Measurements from ENCODE around the gene HMCN1. TPM values are rescaled to one million over a fixed set of nuclear protein-coding genes. Genes with fewer than 3 reads are reported as not detected.
"Not testable (repeated sequence)": the region's sequence is repeated elsewhere in the genome, so short reads cannot be mapped to it uniquely, and the experiment has no call there.

Gene HMCN1
- total RNA-seq, 2 experiments from 2014 or later = under 0.01 TPM; not detected in 1

DNA sequence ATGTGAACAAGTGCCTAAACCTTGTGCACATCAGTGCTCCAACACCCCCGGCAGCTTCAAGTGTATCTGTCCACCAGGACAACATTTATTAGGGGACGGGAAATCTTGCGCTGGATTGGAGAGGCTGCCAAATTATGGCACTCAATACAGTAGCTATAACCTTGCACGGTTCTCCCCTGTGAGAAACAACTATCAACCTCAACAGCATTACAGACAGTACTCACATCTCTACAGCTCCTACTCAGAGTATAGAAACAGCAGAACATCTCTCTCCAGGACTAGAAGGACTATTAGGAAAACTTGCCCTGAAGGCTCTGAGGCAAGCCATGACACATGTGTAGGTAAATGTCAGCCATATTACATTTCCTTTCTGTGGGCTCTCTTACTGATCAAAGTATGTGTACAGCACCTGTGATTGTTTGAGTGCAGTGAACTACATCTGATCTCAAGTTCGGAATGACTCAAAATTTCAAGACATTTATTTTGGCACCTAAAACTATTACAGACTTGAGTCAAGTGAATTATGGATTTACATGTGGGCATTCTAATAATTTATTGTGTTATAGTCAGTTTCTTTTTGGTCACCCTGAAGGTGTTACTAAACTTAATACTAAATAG, 444.3 kb downstream of the HMCN1 start:
- POLR2A ChIA-PET = no interaction called here
- CTCF ChIA-PET = no interaction called here

DNA sequence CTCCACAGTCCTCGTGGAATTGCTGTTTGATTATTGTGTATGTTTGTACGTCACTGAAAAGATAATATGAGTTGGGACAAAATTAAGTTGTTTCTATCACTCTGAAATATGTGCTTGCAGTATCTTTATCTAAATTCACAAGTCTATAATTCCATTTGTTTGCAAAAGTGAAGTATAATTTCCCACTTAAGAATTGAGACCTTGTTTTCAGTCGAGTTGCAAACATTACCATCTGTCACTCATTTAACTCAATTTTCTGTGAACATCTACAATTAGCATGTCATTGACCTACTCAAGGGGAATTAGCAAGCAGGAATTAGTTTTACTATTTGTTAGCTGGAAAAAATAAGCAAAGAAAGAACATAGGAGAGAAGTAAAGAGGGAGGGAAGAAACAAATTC, 445.0 kb downstream of the HMCN1 start:
- POLR2A ChIA-PET = no interaction called here
- CTCF ChIA-PET = no interaction called here

- ChIA-PET CTCF (no interaction called here), POLR2A (no interaction called here)
Observed at GRCh38 chr1:186183219-186183618, 449.0 kb downstream of the HMCN1 start.

DNA sequence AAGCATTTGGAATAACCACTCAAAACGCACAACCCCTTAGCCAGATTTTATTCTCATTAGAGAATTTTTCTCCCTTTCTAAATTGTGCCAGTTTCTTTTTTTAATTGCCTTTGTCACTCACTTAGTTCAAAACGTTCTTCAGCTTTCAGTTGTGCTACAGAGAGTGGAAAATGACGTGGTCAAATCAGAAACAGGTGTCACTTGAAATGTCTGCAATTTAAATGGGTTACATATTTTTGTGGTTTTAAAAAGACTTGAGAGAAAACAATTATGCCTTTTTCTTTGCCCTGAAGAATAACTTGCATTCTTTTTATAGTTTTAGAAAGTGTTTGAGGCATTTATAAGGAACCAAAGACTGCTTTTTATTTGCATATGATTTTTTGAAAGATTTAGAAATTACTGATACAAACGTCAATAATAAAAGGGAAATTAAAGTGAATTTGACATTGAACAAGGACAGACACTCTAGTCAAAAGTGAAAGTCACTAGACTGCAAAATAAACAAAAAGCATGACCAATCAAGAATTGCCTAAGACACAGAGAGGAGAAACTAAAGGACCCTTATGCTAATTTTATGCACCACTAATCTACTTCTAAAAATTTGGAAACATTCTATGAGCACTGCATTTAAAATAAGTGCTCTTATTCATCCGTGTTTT, 449.9 kb downstream of the HMCN1 start:
- ChIA-PET CTCF (no interaction called here), POLR2A (no interaction called here)

DNA sequence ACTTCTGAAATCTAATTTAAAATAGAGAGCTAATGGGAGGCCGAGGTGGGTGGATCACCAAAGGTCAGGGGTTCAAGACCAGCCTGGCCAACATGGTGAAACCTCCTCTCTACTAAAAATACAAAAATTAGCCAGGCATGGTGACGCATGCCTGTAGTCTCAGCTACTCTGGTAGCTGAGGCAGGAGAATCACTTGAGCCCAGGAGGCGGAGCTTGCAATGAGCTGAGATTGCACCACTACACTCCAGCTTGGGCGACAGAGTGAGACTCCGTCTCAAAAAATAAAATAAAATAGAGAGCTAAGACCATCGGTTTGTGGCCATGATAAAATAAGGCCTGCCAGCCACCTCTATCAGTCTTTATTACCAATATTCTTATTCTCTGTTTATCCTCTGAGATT, 452.1 kb downstream of the HMCN1 start:
- CTCF ChIA-PET, POLR2A ChIA-PET: not testable (repeated sequence)

DNA sequence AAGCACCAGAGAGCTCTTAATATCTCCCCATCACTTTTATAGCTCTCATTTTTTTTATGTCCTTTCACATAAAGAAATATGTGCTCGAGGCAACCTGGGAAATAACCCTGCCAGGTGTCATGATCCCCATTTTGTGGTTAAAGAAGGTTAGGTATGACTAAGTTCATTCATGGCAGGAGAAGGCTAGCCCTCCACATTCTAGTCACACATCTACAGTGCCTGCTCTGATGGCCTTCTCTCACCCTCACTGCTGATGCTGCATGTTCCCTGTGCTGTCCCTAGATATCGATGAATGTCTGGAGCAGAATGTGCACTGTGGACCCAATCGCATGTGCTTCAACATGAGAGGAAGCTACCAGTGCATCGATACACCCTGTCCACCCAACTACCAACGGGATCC, 453.4 kb downstream of the HMCN1 start:
- ChIA-PET CTCF (no interaction called here), POLR2A (no interaction called here)

DNA sequence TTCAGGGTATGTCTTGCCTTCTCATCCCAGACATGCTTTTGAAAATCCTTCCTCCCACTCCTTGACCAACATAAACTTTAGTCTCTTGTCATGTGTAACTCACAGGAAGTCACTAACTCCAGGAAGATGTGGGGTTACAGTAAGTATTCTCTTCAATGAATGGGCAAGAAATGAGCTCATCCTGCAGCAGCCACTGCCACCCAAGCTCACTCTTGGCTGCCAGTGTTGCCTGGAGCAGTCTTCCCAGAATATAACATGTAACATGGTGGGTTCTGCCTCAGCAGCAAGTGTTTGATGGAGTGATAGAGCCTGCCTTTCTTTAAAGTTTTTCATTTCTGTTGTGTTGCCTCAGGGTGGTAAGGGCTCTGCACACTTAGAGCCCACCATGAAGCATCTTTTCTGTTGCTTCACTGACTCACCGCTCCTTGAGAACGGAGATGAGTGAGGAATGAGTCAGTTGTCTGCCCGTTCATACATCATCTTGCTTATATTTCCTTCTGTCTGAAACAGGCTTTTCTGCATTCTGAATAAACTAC, 453.9 kb downstream of the HMCN1 start:
- CTCF ChIA-PET = no interaction called here
- POLR2A ChIA-PET = no interaction called here

- ChIA-PET CTCF (no interaction called here), POLR2A (no interaction called here)
Observed at GRCh38 chr1:186188736-186189135, 454.5 kb downstream of the HMCN1 start.

DNA sequence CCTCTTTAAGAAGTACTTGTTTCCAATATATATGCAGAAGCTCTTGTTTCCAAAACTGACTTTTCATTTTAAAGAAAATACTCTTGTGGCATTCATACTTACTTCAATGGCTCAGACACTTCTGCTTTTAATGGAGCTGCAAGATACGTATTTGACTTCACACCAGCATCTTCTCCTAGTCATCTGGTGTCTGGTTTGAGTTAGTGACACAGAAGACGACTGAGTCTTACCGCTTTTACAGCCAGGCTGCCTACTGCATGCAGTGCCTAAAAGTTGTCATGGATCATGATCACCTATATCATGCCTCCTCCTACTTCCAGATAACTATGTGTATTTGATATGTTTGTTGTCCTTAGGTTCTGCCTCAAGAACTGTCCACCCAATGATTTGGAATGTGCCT, 455.0 kb downstream of the HMCN1 start:
- CTCF ChIA-PET = no interaction called here
- POLR2A ChIA-PET = no interaction called here

GRCh38 chr1:186191511-186191910, 457.3 kb downstream of the HMCN1 start:
- ChIA-PET POLR2A (no interaction called here), CTCF (no interaction called here)

DNA sequence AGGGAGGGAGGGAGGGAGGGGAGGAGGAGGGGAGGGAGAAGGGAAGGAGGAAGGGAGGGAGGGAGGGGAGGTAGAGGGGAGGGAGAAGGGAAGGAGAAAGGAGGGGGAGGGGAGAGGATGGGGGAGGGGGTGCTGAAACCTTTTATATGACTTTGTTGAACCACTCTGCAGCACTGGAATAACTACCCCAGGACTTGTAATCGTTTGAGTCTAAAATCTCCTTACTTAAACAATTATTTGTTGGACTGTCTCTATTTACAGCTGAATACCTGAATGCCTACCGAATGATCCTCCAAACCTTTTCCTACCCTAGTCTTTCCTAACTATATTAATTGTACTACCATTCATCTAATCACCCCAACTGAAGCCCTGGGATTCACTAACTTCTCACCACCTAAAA, 459.0 kb downstream of the HMCN1 start:
- CTCF ChIA-PET = no interaction called here
- POLR2A ChIA-PET = no interaction called here

GRCh38 chr1:186194107-186194756, 460.0 kb downstream of the HMCN1 start:
- POLR2A ChIA-PET = no interaction called here
- CTCF ChIA-PET = no interaction called here

- CTCF ChIA-PET = no interaction called here
- POLR2A ChIA-PET = no interaction called here
Observed at GRCh38 chr1:186195377-186195931, 461.3 kb downstream of the HMCN1 start.

DNA sequence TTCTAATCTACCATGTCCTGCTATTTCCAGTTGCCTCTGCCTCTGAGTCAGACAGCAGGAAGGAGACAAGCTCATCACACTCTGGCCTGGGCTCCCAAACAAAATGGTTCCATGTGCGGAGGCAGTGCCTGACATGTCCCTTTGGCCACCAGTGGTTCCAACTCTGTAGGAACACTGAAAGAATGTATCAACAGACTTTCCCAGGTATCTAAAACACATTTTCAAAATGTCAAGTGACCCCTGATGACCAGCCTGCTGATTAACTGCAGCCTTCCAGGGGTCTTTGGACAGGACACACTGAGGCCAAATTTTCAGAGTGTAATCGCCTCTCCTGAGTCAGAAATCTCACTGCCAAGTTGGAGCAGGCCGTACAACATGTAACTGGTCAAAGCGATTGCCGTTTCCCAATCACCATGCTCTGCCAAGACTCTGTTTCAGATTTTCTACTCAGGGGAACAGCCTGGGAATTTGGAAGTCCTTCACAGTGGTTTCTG, 468.1 kb downstream of the HMCN1 start:
- CTCF ChIA-PET = no interaction called here

DNA sequence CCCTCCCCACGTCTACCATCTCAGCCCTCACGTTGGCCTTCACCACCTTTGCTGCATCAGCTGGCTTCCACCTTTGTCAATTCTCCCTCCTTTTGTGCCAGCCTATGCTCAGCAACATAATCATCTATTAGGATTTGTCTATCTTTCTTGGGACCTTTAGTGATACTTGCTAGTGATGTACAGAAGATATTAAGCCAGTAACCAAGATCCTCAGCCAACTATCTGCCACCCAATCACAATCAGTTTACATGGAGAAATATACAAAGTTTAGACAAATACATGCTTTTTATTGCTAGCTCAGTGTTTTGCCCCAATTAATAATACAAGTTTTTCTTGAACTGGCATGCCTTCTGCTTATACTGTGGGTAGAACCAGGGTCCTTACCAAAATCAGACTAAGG, 468.6 kb downstream of the HMCN1 start:
- POLR2A ChIA-PET = no interaction called here
- CTCF ChIA-PET = no interaction called here

More for the DNA sequence above, 468.1 kb downstream of the HMCN1 start:
- POLR2A ChIA-PET = no interaction called here

DNA sequence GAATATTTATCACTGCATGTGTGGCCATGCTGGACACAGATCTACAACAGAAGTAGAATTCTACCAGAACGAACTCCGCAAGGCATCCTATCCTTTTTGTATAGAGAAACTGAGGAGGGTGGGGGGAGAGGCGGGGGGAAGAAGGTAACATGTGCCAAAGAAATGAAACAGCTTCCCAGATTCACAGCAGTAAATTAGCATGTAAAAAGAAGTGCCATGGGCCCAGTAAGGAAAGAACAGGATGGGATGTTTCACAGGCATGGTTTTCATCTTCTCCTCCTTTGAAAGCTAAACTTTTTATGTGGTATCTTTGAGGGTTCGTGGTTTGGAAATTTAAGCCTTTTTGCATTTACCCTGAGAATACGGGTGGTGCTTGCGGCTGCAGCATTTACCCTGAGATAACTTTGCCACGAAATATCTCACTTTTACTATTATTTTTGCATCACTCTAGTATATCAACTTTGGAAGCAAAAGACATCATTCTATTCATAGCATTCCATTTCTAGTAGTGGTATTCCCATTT, 471.9 kb downstream of the HMCN1 start:
- POLR2A ChIA-PET = no interaction called here
- CTCF ChIA-PET = no interaction called here

DNA sequence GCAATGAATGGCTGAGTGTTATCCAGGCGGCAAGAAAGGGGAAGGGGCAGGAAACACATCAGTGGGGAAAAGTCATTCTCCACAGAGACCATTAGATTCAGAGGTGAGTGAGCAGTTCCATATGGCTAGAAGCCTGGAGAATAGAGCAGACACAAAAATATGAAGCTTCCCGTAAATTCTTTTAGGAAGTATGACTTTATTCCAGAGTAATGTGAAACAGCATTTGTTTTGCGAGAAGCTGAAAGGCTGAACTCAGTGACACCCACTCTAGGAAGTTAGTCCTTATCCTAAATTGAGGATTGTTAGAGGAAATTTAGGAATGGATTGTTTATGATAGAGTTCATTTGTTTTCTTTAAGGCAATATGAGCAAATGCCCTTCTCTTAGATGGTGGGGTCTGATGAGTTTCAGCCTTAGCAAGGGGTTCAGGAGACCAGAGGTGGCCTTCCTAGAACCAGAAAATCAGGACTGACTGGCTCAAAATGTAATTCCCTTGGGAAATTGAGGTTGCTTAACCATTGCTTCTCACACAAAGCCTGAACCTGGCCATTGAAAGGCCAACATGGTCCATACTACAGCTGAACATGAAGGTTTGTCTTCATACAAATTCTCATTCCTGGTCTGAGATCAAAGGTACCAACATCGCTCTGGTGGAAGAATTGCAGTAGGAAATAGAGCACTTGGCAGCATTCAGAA, 473.3 kb downstream of the HMCN1 start:
- POLR2A ChIA-PET = no interaction called here
- CTCF ChIA-PET = no interaction called here

DNA sequence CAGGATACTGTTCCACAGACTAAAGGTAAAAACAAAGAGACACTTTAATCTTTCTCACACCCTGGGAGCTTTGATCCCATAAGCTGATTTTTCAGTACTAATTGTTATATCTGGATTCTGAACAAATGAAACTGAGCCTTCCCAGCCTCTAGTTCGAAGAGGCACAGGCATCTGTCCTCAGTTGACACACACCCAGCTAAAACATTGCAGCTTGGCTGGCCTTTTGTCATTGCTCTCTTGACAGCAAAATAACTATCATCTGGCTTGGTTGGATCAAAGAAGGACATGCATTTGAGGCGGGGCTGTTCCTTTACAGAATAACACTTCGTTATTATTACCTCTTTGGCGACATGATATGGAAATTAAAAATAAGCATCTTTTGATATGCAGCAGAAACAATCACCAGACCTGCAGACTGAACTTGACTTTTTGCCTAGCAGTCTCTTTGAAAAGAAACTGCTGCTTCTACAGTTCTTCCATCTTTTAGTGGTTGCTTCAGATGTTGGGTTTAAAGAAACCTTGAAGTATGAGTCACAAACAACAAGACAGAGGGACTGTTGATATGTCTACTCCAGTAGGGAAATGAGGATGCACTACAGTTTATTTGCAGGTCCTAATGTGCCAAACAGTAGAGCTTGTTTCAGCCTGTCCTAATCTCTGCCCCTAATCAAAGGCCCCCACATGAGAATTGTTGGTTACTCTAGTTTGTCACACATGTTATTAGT, 474.4 kb downstream of the HMCN1 start:
- POLR2A ChIA-PET = no interaction called here
- CTCF ChIA-PET = no interaction called here

- POLR2A ChIA-PET = no interaction called here
- CTCF ChIA-PET = interaction anchor here (1.4 kb wide), 1 partner anchor 36 kb away, joined by 3 read pairs; no protein-coding TSS in a partner anchor
Observed at GRCh38 chr1:186210258-186210657, 476.1 kb downstream of the HMCN1 start.

GRCh38 chr1:186211583-186211982, 477.4 kb downstream of the HMCN1 start:
- CTCF ChIA-PET, POLR2A ChIA-PET: not testable (repeated sequence)

All from activated CD8-positive, alpha-beta memory T cell treated with anti-CD3 and anti-CD28 coated beads for 36 hours (primary cell).